ENCODE data around the gene CCSER1. TPM values are rescaled to one million over a fixed set of nuclear protein-coding genes. Genes with fewer than 3 reads are reported as not detected.

Gene CCSER1
- total RNA-seq, 2 experiments from 2014 or later = not detected

DNA sequence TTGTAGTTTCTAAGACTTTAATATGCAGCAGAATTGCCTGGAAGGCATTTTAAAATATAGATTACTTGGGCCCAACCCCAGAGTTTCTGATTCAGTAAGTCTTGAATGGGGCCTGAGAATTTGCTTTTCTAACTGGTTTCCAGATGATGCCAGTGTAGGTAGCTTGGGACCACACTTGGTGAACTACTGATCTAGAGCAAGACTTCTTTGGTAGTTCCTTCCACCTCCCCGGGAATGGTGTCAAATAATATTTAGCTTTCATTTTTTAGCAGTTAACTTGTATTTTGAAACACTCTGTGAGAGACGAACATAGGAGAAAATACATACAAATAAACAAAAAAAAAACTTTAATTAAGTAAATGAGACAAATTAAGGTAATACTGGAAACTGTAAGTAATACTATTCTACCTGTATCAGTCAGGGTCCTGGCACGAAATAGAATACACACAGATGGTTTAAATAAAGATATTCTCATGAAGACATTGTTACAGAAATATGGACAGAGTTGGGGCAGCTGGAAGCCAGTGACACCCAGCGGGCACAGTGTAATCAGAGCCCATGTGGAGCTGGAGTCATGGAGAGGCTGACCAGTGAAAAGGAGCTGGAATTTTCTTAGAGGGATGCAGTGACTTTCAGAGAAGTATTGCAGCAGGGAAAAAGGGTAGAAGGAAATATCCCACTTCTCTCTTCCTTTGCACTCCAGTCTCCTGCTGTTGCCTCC, 905.7 kb downstream of the CCSER1 start:
- H3K36me3 Mint-ChIP-seq (ENCODE audit: low read depth) = no peaks in the 10 kb centered on the region
- DNase-seq (no peak), ATAC-seq (no peak)
- ChIA-PET POLR2A (no interaction called here), CTCF (no interaction called here)
- H3K4me1 Mint-ChIP-seq (ENCODE audit: low read depth) = no peaks in the 10 kb centered on the region
- no peaks in the 10 kb centered on the region for H3K27me3 Mint-ChIP-seq (ENCODE audit: low read depth)
- no peak overlapping the region for H3K27ac Mint-ChIP-seq
- H3K4me3 Mint-ChIP-seq = no peak overlapping the region
- H3K9me3 Mint-ChIP-seq (ENCODE audit: insufficient read depth) = no peaks in the 10 kb centered on the region

DNA sequence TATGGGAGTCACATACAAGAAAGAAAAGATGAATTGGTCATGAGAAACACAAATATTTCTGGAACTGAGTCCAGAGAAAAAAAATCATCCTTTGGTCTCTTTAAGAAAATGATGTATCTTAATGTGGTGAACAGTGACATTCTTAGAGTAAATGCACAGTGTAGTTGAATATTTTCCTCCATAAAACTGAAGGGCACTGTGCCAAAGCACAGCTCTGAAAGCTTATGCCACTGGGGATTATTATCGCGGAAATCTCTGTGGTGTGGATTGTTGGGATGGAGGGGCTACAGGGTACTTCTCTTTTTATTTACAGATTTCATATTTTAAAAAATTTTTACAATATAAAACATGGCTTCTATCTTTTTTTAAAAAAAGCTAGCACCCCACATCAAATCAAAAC, 908.1 kb downstream of the CCSER1 start:
- POLR2A ChIA-PET = no interaction called here
- no peak for ATAC-seq
- CTCF ChIA-PET = no interaction called here

DNA sequence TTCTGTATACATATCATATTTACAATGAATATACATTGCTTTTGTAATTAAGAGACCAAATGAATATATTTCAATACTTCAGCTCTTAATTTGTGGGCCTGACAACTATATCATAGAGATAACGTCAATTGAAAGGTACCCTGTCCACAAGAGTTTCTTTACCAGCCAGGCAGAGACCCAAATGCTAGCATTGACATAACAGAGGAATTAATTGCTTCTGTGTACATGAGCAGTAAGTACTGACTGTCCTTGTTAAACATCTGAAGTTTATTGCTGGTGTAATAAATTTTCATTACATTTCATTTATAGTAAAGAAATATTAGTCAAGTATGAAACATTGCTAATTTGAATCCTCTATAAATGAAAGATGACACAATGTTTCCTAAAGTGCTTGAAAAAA, 910.8 kb downstream of the CCSER1 start:
- H3K9me3 Mint-ChIP-seq (ENCODE audit: insufficient read depth) = peaks cover 6% of the 10 kb centered on the region
- H3K36me3 Mint-ChIP-seq (ENCODE audit: low read depth) = no peaks in the 10 kb centered on the region
- DNase-seq = no peak
- CTCF ChIA-PET = no interaction called here
- no peak for ATAC-seq
- no peak overlapping the region for H3K4me3 Mint-ChIP-seq
- no peaks in the 10 kb centered on the region for H3K4me1 Mint-ChIP-seq (ENCODE audit: low read depth)
- POLR2A ChIA-PET = no interaction called here
- no peak overlapping the region for H3K27ac Mint-ChIP-seq
- no peaks in the 10 kb centered on the region for H3K27me3 Mint-ChIP-seq (ENCODE audit: low read depth)

More for the DNA sequence above, 908.1 kb downstream of the CCSER1 start:
- DNase-seq = no peak
- Mint-ChIP-seq H3K9me3 (ENCODE audit: insufficient read depth) (no peaks in the 10 kb centered on the region), H3K36me3 (ENCODE audit: low read depth) (no peaks in the 10 kb centered on the region), H3K27me3 (ENCODE audit: low read depth) (no peaks in the 10 kb centered on the region), H3K4me1 (ENCODE audit: low read depth) (no peaks in the 10 kb centered on the region), H3K27ac (no peak overlapping the region), H3K4me3 (no peak overlapping the region)

DNA sequence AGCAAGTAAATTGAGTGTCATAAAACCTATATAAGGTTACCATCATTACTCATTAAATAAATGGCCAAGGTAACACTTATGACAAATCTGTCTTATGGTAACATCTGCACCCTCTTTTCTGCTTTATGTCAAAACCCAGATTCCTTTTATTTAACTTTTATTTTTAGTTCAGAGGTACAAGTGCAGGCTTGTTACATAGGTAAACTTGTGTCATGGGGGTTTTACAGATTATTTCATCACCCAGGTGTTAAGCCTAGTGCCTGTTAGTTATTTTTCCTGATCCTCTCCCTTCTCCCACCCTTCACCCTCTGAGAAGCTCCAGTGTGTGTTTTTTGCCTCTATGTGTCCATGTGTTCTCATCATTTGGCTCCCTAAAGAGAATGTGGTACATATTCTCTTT, 930.7 kb downstream of the CCSER1 start:
- Mint-ChIP-seq H3K9me3 (ENCODE audit: insufficient read depth) (peaks cover 4% of the 10 kb centered on the region), H3K4me1 (ENCODE audit: low read depth) (no peaks in the 10 kb centered on the region), H3K27me3 (ENCODE audit: low read depth) (no peaks in the 10 kb centered on the region), H3K4me3 (no peak overlapping the region), H3K36me3 (ENCODE audit: low read depth) (no peaks in the 10 kb centered on the region), H3K27ac (no peak overlapping the region)
- no peak for ATAC-seq
- ChIA-PET POLR2A (no interaction called here), CTCF (no interaction called here)
- DNase-seq = no peak

DNA sequence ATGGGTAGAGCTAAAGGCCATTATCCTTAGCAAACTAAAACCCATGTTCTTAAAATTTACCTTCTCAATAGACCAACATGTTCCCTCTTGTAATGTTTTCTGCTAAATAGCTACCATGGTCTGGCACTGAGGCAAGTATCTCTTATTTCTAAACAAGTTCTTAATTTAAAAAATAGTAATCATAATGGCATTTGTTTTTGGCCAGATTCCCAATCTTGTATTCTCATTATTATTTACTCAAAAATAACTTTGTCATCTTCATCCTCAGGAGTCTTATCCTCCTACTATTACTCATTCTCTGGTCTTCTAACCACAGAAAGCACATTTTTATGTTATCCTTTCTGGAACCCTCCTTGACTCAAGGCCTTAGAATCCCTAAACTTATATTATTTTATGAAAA, 931.2 kb downstream of the CCSER1 start:
- Mint-ChIP-seq H3K36me3 (ENCODE audit: low read depth) (no peaks in the 10 kb centered on the region), H3K4me1 (ENCODE audit: low read depth) (no peaks in the 10 kb centered on the region), H3K27ac (no peak overlapping the region)

DNA sequence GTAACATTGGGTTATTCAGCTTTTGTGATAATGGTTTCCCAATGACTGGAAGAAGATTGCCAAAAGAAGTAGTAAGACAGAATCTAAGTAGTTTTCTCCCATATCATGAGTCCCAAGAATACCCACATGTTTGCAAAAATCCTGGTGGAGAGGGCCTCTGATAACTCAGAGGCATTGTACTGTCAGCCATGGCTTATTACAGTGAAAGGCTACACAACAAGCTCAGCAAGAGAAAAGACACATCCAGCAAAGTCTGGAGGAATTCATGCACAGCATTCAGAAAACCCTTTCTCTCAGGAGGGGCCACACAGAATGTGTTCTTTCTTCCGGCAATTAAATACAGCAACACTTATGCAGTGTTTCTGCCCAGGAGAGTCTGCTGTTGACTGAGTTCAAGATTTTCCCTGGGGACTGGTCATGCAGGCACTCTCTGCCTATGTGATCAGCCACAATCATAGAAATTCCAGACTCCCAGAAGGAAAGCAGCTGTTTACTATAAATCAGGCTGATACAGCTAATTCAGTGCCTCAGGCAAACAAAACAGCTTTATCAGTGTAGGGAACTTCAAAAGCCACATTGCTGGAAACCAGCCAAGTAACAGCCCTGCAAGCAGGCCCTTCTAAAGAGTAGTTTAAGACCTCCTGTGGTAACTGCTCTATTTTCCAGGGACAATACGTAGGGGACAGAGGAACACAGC, 937.1 kb downstream of the CCSER1 start:
- DNase-seq = no peak
- H3K4me1 Mint-ChIP-seq (ENCODE audit: low read depth) = no peaks in the 10 kb centered on the region
- H3K9me3 Mint-ChIP-seq (ENCODE audit: insufficient read depth) = peaks cover 5% of the 10 kb centered on the region
- no peak for ATAC-seq
- no peaks in the 10 kb centered on the region for H3K27me3 Mint-ChIP-seq (ENCODE audit: low read depth)
- H3K36me3 Mint-ChIP-seq (ENCODE audit: low read depth) = no peaks in the 10 kb centered on the region
- POLR2A ChIA-PET = no interaction called here
- H3K4me3 Mint-ChIP-seq = no peak overlapping the region
- CTCF ChIA-PET = no interaction called here
- H3K27ac Mint-ChIP-seq = no peak overlapping the region

More for the DNA sequence above, 931.2 kb downstream of the CCSER1 start:
- ChIA-PET CTCF (no interaction called here), POLR2A (no interaction called here)
- no peak for ATAC-seq
- Mint-ChIP-seq H3K4me3 (no peak overlapping the region), H3K9me3 (ENCODE audit: insufficient read depth) (peaks cover 5% of the 10 kb centered on the region), H3K27me3 (ENCODE audit: low read depth) (no peaks in the 10 kb centered on the region)
- no peak for DNase-seq

DNA sequence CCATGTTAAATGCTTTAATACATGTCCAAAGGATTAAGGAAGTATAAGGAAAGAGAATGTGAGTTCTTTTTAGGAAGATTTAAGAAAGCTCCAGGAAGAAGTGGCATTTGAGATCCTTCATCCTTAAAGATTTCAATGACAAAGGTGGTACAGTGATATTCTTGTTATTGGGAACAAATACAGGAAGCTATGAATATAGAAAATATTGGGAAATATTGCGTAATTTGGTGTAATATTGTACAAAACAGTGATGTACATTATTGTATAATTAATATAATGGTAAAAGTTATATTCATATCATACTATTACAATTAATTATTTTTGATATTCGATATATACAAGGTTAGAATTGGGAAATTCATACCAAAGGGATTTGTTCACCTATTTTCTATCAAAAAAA, 937.9 kb downstream of the CCSER1 start:
- no peaks in the 10 kb centered on the region for H3K27me3 Mint-ChIP-seq (ENCODE audit: low read depth)
- no peak overlapping the region for H3K27ac Mint-ChIP-seq
- ChIA-PET POLR2A (no interaction called here), CTCF (no interaction called here)
- no peaks in the 10 kb centered on the region for H3K36me3 Mint-ChIP-seq (ENCODE audit: low read depth)
- no peaks in the 10 kb centered on the region for H3K4me1 Mint-ChIP-seq (ENCODE audit: low read depth)
- H3K9me3 Mint-ChIP-seq (ENCODE audit: insufficient read depth) = peaks cover 5% of the 10 kb centered on the region
- no peak overlapping the region for H3K4me3 Mint-ChIP-seq
- DNase-seq (no peak), ATAC-seq (no peak)

DNA sequence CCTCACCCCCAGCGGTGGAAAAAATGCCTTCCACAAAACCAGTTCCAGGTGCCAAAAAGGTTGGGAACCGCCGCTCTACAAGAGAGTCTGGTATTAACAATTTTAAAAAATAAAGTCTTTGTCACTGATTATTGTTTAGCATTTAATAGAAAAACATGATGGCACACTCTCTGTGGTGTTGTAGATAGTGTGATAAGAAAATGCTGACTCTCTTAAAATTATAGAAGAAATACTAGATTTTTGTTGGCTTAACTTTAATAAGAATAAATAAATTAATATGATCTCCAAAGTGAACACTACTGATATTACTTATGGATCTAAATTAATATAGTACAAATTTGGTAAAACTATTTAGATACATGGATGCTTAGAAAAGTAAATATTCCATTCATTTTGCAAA, 943.5 kb downstream of the CCSER1 start:
- Mint-ChIP-seq H3K27ac (no peak overlapping the region), H3K36me3 (ENCODE audit: low read depth) (no peaks in the 10 kb centered on the region), H3K4me1 (ENCODE audit: low read depth) (no peaks in the 10 kb centered on the region), H3K4me3 (no peak overlapping the region), H3K9me3 (ENCODE audit: insufficient read depth) (no peaks in the 10 kb centered on the region), H3K27me3 (ENCODE audit: low read depth) (no peaks in the 10 kb centered on the region)
- ATAC-seq = no peak
- ChIA-PET POLR2A (no interaction called here), CTCF (no interaction called here)
- DNase-seq = no peak

DNA sequence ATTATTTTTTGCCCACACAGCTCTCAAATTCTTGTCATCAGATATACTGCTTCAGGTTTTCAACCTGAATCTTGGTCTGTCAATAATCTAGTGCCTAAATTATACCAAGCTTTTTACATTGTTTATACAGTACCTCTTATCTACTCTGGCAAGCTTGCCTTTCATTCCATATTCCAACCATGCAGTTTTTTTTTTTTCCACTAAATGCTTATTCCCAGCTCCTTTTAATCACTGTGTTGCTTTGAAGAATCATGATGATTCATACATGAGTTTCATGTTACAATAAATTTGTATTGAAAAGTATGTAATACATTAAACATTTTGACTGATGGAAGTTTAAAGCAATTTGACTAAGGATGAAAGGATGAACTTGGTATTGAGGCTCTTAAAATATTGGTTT, 949.0 kb downstream of the CCSER1 start:
- no peak overlapping the region for H3K4me3 Mint-ChIP-seq
- DNase-seq (no peak), ATAC-seq (no peak)
- H3K9me3 Mint-ChIP-seq (ENCODE audit: insufficient read depth) = peaks cover 11% of the 10 kb centered on the region
- H3K36me3 Mint-ChIP-seq (ENCODE audit: low read depth) = no peaks in the 10 kb centered on the region
- CTCF ChIA-PET = no interaction called here
- H3K4me1 Mint-ChIP-seq (ENCODE audit: low read depth) = no peaks in the 10 kb centered on the region
- H3K27me3 Mint-ChIP-seq (ENCODE audit: low read depth) = no peaks in the 10 kb centered on the region
- POLR2A ChIA-PET = interaction anchor here (0.5 kb wide), 1 partner anchor 12 kb away, joined by 3 read pairs; no protein-coding TSS in a partner anchor
- no peak overlapping the region for H3K27ac Mint-ChIP-seq

DNA sequence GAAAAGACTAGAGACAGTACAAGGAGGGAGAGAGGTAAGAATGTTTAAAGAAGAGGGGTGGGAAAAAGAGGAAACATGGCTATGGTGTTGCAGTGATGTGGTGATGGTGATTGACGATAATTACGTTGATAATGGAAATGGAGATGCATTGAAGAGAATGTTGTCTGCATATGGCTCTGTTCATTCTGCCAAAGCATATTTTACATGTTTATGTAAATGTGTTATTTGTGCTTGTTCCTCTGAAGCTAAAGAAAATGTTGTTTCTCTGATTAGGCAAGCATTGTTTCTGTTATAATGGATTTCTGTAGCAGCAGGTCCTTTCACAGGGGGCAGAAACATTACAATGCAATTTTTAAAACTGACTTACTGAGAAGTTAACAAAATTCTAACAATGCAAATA, 958.8 kb downstream of the CCSER1 start:
- no peak overlapping the region for H3K4me3 Mint-ChIP-seq
- ATAC-seq = no peak
- H3K36me3 Mint-ChIP-seq (ENCODE audit: low read depth) = no peaks in the 10 kb centered on the region
- H3K4me1 Mint-ChIP-seq (ENCODE audit: low read depth) = no peaks in the 10 kb centered on the region
- no peak for DNase-seq
- peaks cover 2% of the 10 kb centered on the region for H3K9me3 Mint-ChIP-seq (ENCODE audit: insufficient read depth)
- no peaks in the 10 kb centered on the region for H3K27me3 Mint-ChIP-seq (ENCODE audit: low read depth)
- ChIA-PET POLR2A (no interaction called here), CTCF (no interaction called here)
- H3K27ac Mint-ChIP-seq = no peak overlapping the region

DNA sequence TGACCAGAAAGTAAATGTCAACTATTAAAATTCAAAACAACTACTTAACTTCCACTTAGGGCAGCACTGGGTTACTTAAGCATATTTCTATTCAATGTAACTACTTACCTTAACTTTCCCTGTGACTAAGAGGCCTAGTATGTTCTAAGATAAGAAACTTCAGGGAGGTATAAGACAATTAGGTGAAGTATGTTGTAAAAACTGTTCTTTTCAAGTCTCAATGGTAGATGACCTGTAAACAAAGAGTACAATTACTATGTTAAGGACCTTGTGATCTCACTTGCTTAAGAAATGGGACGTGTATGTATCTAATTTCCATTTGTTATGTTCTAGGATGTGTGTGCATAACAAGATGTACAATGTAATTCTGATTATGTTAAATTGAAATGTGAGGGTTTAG, 960.5 kb downstream of the CCSER1 start:
- ChIA-PET CTCF (no interaction called here), POLR2A (no interaction called here)
- no peak for DNase-seq

DNA sequence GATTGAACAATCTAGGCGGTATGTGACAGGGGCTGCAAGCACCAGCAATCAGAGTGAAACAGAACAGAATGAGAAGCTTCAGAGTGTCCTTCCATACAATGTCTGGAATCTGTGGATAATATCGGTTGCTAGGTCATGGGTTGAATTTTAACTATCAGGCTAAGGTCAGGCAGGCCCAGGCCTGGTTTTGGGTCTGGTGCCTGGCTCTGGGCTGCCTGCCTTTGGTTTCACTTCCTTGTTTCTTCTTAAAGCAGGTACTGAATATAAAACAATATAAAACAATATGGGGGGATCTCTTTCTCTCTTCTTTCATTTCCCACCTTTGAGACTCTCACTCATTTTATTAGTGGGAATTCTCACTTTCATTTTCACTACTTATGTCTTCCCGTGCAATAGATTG, 962.0 kb downstream of the CCSER1 start:
- H3K4me3 Mint-ChIP-seq = no peak overlapping the region
- no peaks in the 10 kb centered on the region for H3K4me1 Mint-ChIP-seq (ENCODE audit: low read depth)
- H3K27me3 Mint-ChIP-seq (ENCODE audit: low read depth) = no peaks in the 10 kb centered on the region
- no peak for DNase-seq
- no peaks in the 10 kb centered on the region for H3K36me3 Mint-ChIP-seq (ENCODE audit: low read depth)
- CTCF ChIA-PET = no interaction called here
- no peak for ATAC-seq
- POLR2A ChIA-PET = no interaction called here
- peaks cover 4% of the 10 kb centered on the region for H3K9me3 Mint-ChIP-seq (ENCODE audit: insufficient read depth)
- no peak overlapping the region for H3K27ac Mint-ChIP-seq

More for the DNA sequence above, 960.5 kb downstream of the CCSER1 start:
- H3K27me3 Mint-ChIP-seq (ENCODE audit: low read depth) = no peaks in the 10 kb centered on the region
- H3K36me3 Mint-ChIP-seq (ENCODE audit: low read depth) = no peaks in the 10 kb centered on the region
- no peak overlapping the region for H3K4me3 Mint-ChIP-seq
- no peak overlapping the region for H3K27ac Mint-ChIP-seq
- peaks cover 4% of the 10 kb centered on the region for H3K9me3 Mint-ChIP-seq (ENCODE audit: insufficient read depth)
- no peaks in the 10 kb centered on the region for H3K4me1 Mint-ChIP-seq (ENCODE audit: low read depth)
- ATAC-seq = no peak

Measured in activated CD8-positive, alpha-beta T cell treated with anti-CD3 and anti-CD28 coated beads, Interleukin-2, amount 10 ng/mL, durations not matched to agents 7 days and 5 days (primary cell).